Adipocyte (in vitro differentiated cells): ENCODE results near the gene TSPEAR.

Experiments used
- DNase-seq: peaks from one replicate; pipeline ENCODE4 v3.0.0-alpha.2; 2015; ENCODE audit warnings: low read depth
- H3K27me3 ChIP-seq: replicated peaks from 2 replicates; pipeline ENCODE4 v1.7.0; 2013; ENCODE audit warnings: mild to moderate bottlenecking, low read length, moderate library complexity; ENCODE audit not compliant: control insufficient read depth, insufficient read depth
- H3K36me3 ChIP-seq: 2 replicates; pipeline ENCODE4 v1.7.0; 2013; ENCODE audit warnings: low read length, mild to moderate bottlenecking, moderate library complexity; ENCODE audit not compliant: control insufficient read depth, insufficient read depth, severe bottlenecking
- H3K4me1 ChIP-seq: 2 replicates; pipeline ENCODE4 v1.7.0; 2013; ENCODE audit warnings: mild to moderate bottlenecking, low read length, moderate library complexity; ENCODE audit not compliant: control insufficient read depth, insufficient read depth
- H3K4me3 ChIP-seq: 2 replicates; pipeline ENCODE4 v1.7.0; 2013; ENCODE audit warnings: mild to moderate bottlenecking, low read length, moderate library complexity
- H3K9ac ChIP-seq: 2 replicates; pipeline ENCODE4 v1.7.0; 2013; ENCODE audit warnings: mild to moderate bottlenecking, low read length, moderate library complexity
- H3K9me3 ChIP-seq: 2 replicates; pipeline ENCODE4 v1.7.0; 2013; ENCODE audit warnings: mild to moderate bottlenecking, low read length, moderate library complexity; ENCODE audit not compliant: control insufficient read depth

Gene TSPEAR

GRCh38 chr21:44738621-44739020, 27.2 kb upstream of the TSPEAR start:
- H3K9ac ChIP-seq = no peak overlapping the region
- no peak overlapping the region for H3K4me3 ChIP-seq
- peaks cover 46% of the 10 kb centered on the region for H3K9me3 ChIP-seq
- no peak for DNase-seq
- no peaks in the 10 kb centered on the region for H3K36me3 ChIP-seq
- H3K27me3 ChIP-seq = peaks cover 5% of the 10 kb centered on the region
- H3K4me1 ChIP-seq = no peaks in the 10 kb centered on the region

- no peaks in the 10 kb centered on the region for H3K4me1 ChIP-seq
- peaks cover 46% of the 10 kb centered on the region for H3K9me3 ChIP-seq
- H3K9ac ChIP-seq = no peak overlapping the region
- DNase-seq = peak; percentile 36
- H3K27me3 ChIP-seq = peaks cover 5% of the 10 kb centered on the region
- no peaks in the 10 kb centered on the region for H3K36me3 ChIP-seq
- H3K4me3 ChIP-seq = no peak overlapping the region
Observed at GRCh38 chr21:44737706-44738354, 26.5 kb upstream of the TSPEAR start.

- Histone ChIP-seq H3K36me3 (no peaks in the 10 kb centered on the region), H3K4me1 (no peaks in the 10 kb centered on the region), H3K9me3 (peaks cover 46% of the 10 kb centered on the region), H3K9ac (no peak overlapping the region), H3K4me3 (no peak overlapping the region), H3K27me3 (peaks cover 5% of the 10 kb centered on the region)
- no peak for DNase-seq
Observed at GRCh38 chr21:44736291-44737004, 25.1 kb upstream of the TSPEAR start.

GRCh38 chr21:44735821-44736220, 24.4 kb upstream of the TSPEAR start:
- Histone ChIP-seq H3K9ac (no peak overlapping the region), H3K27me3 (peaks cover 9% of the 10 kb centered on the region), H3K4me1 (no peaks in the 10 kb centered on the region), H3K4me3 (no peak overlapping the region), H3K9me3 (peaks cover 51% of the 10 kb centered on the region), H3K36me3 (no peaks in the 10 kb centered on the region)
- DNase-seq = no peak

- H3K9ac ChIP-seq = no peak overlapping the region
- H3K4me1 ChIP-seq = no peaks in the 10 kb centered on the region
- H3K27me3 ChIP-seq = peaks cover 15% of the 10 kb centered on the region
- peaks cover 50% of the 10 kb centered on the region for H3K9me3 ChIP-seq
- H3K4me3 ChIP-seq = no peak overlapping the region
- no peaks in the 10 kb centered on the region for H3K36me3 ChIP-seq
- no peak for DNase-seq
Observed at GRCh38 chr21:44734841-44735240, 23.5 kb upstream of the TSPEAR start.

GRCh38 chr21:44734026-44734745, 22.8 kb upstream of the TSPEAR start:
- Histone ChIP-seq H3K4me3 (no peak overlapping the region), H3K9ac (no peak overlapping the region), H3K36me3 (no peaks in the 10 kb centered on the region), H3K9me3 (peaks cover 44% of the 10 kb centered on the region), H3K4me1 (no peaks in the 10 kb centered on the region), H3K27me3 (peaks cover 17% of the 10 kb centered on the region)
- no peak for DNase-seq

- no peaks in the 10 kb centered on the region for H3K4me1 ChIP-seq
- H3K9ac ChIP-seq = no peak overlapping the region
- H3K36me3 ChIP-seq = no peaks in the 10 kb centered on the region
- DNase-seq = no peak
- peaks cover 31% of the 10 kb centered on the region for H3K9me3 ChIP-seq
- H3K4me3 ChIP-seq = no peak overlapping the region
- H3K27me3 ChIP-seq = peaks cover 15% of the 10 kb centered on the region
Observed at GRCh38 chr21:44732956-44733355, 21.6 kb upstream of the TSPEAR start.

- no peaks in the 10 kb centered on the region for H3K36me3 ChIP-seq
- no peaks in the 10 kb centered on the region for H3K4me1 ChIP-seq
- no peak for DNase-seq
- H3K9me3 ChIP-seq = peaks cover 24% of the 10 kb centered on the region
- H3K9ac ChIP-seq = no peak overlapping the region
- H3K27me3 ChIP-seq = peaks cover 20% of the 10 kb centered on the region
- H3K4me3 ChIP-seq = no peak overlapping the region
Observed at GRCh38 chr21:44732263-44732662, 20.9 kb upstream of the TSPEAR start.

- Histone ChIP-seq H3K27me3 (peaks cover 31% of the 10 kb centered on the region), H3K9me3 (peaks cover 16% of the 10 kb centered on the region), H3K36me3 (no peaks in the 10 kb centered on the region), H3K4me3 (no peak overlapping the region), H3K4me1 (no peaks in the 10 kb centered on the region), H3K9ac (no peak overlapping the region)
- DNase-seq = no peak
Observed at GRCh38 chr21:44730951-44731579, 19.7 kb upstream of the TSPEAR start.

- H3K27me3 ChIP-seq = peaks cover 40% of the 10 kb centered on the region
- no peak overlapping the region for H3K4me3 ChIP-seq
- no peaks in the 10 kb centered on the region for H3K4me1 ChIP-seq
- no peak for DNase-seq
- peaks cover 10% of the 10 kb centered on the region for H3K9me3 ChIP-seq
- no peaks in the 10 kb centered on the region for H3K36me3 ChIP-seq
- no peak overlapping the region for H3K9ac ChIP-seq
Observed at GRCh38 chr21:44730028-44730395, 18.6 kb upstream of the TSPEAR start.

- peaks cover 42% of the 10 kb centered on the region for H3K27me3 ChIP-seq
- no peak overlapping the region for H3K4me3 ChIP-seq
- no peaks in the 10 kb centered on the region for H3K4me1 ChIP-seq
- peaks cover 10% of the 10 kb centered on the region for H3K9me3 ChIP-seq
- H3K36me3 ChIP-seq = no peaks in the 10 kb centered on the region
- DNase-seq = no peak
- no peak overlapping the region for H3K9ac ChIP-seq
Observed at GRCh38 chr21:44729336-44730027, 18.1 kb upstream of the TSPEAR start.
